Measurements from ENCODE around the gene UST.

DNA sequence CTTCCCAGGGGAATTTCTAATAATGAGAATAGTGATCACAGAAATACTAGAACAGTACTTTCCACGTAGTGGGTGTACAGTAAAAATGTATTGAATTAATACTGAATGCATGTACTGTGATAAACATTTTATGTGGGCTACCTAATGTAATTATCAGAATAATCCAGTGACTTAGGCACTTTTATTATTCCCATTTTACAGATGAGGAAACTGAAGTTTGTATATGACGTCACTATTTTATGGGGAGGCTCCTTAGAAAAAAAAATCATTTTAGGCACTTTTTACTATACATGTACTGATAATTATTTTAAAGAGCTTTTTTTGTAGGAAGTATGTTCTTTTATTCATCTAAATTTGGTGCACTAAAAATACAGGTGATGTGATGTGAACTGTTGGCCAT lies 295.1 kb downstream of the UST start:
- TF ChIP-seq SUZ12 (IDR thresholded peaks at IDR 0.05) (no peak), FOXM1 (IDR thresholded peaks at IDR 0.05; ENCODE audit: borderline replicate concordance) (no peak), ARNT (IDR thresholded peaks at IDR 0.05) (no peak), BHLHE40 (IDR thresholded peaks at IDR 0.05; ENCODE audit: borderline replicate concordance) (no peak), FOXK2 (IDR thresholded peaks at IDR 0.05) (no peak)
- TF ChIP-seq, protein P1, sequence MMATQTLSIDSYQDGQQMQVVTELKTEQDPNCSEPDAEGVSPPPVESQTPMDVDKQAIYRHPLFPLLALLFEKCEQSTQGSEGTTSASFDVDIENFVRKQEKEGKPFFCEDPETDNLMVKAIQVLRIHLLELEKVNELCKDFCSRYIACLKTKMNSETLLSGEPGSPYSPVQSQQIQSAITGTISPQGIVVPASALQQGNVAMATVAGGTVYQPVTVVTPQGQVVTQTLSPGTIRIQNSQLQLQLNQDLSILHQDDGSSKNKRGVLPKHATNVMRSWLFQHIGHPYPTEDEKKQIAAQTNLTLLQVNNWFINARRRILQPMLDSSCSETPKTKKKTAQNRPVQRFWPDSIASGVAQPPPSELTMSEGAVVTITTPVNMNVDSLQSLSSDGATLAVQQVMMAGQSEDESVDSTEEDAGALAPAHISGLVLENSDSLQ (IDR thresholded peaks at IDR 0.05): no peak
